Memory B cell (primary cell): ENCODE measurements around the gene SEMA3C.

Experiments used
- ATAC-seq: fragments of 150-1000 bp; cut with Tn5 transposase; 2 replicates; pipeline ENCODE4 v1.10.0; 2021; ENCODE audit warnings: low read depth, mild to moderate bottlenecking, moderate library complexity
- DNase-seq, 2 donors: peaks; one replicate each; pipeline ENCODE4 v3.0.0; 2022; ENCODE audit warnings: low spot score in 2 of 2
- H3K27ac Mint-ChIP-seq: one replicate; pipeline ENCODE4 v1.8.0; 2022; ENCODE audit warnings: mild to moderate bottlenecking, moderate library complexity, mixed read lengths
- H3K27me3 Mint-ChIP-seq: one replicate; pipeline ENCODE4 v1.8.0; 2022; ENCODE audit warnings: mixed read lengths
- H3K36me3 Mint-ChIP-seq: one replicate; pipeline ENCODE4 v1.8.0; 2022; ENCODE audit warnings: mild to moderate bottlenecking, mixed read lengths
- H3K4me1 Mint-ChIP-seq: one replicate; pipeline ENCODE4 v1.8.0; 2022; ENCODE audit warnings: mixed read lengths
- H3K4me3 Mint-ChIP-seq: one replicate; pipeline ENCODE4 v1.8.0; 2022; ENCODE audit warnings: mild to moderate bottlenecking, moderate library complexity, mixed read lengths
- H3K9me3 Mint-ChIP-seq: one replicate; pipeline ENCODE4 v1.8.0; 2022; ENCODE audit warnings: mixed read lengths

SEMA3C gene

GRCh38 chr7:80916770-80917741 lies 1.8 kb downstream of the SEMA3C start:
- Mint-ChIP-seq H3K27me3 (peaks cover 5% of the 10 kb centered on the region), H3K4me1 (no peaks in the 10 kb centered on the region), H3K27ac (no peak overlapping the region), H3K4me3 (no peak overlapping the region), H3K9me3 (no peaks in the 10 kb centered on the region), H3K36me3 (no peaks in the 10 kb centered on the region)
- DNase-seq (no peak), ATAC-seq (no peak)

GRCh38 chr7:80910228-80910627 lies 8.6 kb downstream of the SEMA3C start:
- H3K36me3 Mint-ChIP-seq: no peaks in the 10 kb centered on the region
- ATAC-seq: no peak
- DNase-seq: no peak
- H3K9me3 Mint-ChIP-seq: no peaks in the 10 kb centered on the region
- no peak overlapping the region for H3K27ac Mint-ChIP-seq
- H3K27me3 Mint-ChIP-seq: no peaks in the 10 kb centered on the region
- no peaks in the 10 kb centered on the region for H3K4me1 Mint-ChIP-seq
- H3K4me3 Mint-ChIP-seq: no peak overlapping the region

DNA sequence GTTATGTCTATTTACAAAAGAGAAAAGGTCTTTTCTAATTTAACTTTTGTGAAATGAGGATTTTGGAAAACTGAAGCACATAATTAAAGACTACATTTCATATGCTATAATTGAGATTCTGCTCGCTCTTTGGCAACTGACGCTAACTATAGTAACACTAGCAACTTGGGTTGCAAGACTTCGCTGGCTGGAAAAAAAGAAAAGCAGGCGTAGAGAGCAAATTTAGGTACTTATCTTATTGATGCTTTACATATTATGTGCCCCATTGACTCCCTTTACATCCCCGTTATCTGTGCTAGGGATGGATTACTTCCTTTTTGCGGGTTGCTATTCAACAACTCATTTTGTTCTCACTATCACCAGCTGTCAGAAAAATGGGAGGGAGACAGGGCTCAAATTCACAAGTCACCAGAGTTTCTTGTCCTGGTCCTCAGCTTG lies 10.5 kb downstream of the SEMA3C start:
- no peak for DNase-seq
- Mint-ChIP-seq H3K27me3 (no peaks in the 10 kb centered on the region), H3K27ac (no peak overlapping the region), H3K4me1 (no peaks in the 10 kb centered on the region), H3K9me3 (no peaks in the 10 kb centered on the region), H3K4me3 (no peak overlapping the region), H3K36me3 (no peaks in the 10 kb centered on the region)
- no peak for ATAC-seq

GRCh38 chr7:80907612-80908011 lies 11.2 kb downstream of the SEMA3C start:
- DNase-seq (no peak), ATAC-seq (no peak)
- Mint-ChIP-seq H3K4me3 (no peak overlapping the region), H3K36me3 (no peaks in the 10 kb centered on the region), H3K27me3 (no peaks in the 10 kb centered on the region), H3K9me3 (no peaks in the 10 kb centered on the region), H3K27ac (no peak overlapping the region), H3K4me1 (no peaks in the 10 kb centered on the region)

DNA sequence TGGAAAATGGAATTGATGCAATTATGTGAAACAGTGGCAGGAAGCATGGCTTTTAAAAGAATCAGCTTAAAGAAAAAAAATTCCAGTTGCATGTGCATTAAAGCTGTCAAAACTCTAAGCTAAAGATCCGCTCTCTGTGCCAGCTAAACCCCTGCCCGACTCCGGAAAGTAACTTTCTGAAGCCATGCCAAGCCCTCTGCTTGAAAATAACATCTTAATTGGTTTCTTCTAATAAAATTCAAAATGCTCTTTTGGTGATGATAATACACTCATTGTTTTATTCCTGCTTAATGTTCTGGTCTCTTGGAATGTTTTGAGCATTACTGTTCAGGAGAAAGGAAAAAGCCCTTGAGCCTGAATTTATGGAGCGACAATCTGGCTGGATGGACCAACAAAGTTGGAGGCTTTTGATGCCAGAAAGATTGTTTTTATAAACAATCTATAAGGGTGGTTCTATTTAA lies 11.7 kb downstream of the SEMA3C start:
- Mint-ChIP-seq H3K4me1 (no peaks in the 10 kb centered on the region), H3K36me3 (no peaks in the 10 kb centered on the region), H3K27me3 (no peaks in the 10 kb centered on the region), H3K27ac (no peak overlapping the region), H3K4me3 (no peak overlapping the region), H3K9me3 (no peaks in the 10 kb centered on the region)
- ATAC-seq (no peak), DNase-seq (no peak)

DNA sequence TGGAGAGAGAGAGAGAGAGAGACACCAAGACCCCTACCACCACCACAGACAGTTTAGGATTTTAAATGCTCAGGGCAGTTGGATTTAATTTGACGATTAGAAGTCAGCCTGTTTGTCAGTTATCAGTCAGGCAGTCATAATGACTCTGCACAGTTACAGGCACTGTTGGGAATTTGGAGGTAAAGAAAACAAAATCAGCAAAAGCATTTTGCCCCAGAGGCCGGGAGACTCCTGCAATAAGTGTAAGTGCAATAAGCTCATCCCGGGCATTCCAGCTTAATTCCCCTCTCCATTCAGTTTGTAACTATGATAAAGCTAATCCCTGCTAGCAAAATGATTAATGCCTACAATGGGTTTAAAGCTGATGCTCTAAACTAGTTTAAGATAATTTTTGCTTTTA lies 13.5 kb downstream of the SEMA3C start:
- Mint-ChIP-seq H3K36me3 (no peaks in the 10 kb centered on the region), H3K27me3 (no peaks in the 10 kb centered on the region), H3K4me3 (no peak overlapping the region), H3K9me3 (no peaks in the 10 kb centered on the region), H3K4me1 (no peaks in the 10 kb centered on the region), H3K27ac (no peak overlapping the region)
- DNase-seq: no peak
- no peak for ATAC-seq

DNA sequence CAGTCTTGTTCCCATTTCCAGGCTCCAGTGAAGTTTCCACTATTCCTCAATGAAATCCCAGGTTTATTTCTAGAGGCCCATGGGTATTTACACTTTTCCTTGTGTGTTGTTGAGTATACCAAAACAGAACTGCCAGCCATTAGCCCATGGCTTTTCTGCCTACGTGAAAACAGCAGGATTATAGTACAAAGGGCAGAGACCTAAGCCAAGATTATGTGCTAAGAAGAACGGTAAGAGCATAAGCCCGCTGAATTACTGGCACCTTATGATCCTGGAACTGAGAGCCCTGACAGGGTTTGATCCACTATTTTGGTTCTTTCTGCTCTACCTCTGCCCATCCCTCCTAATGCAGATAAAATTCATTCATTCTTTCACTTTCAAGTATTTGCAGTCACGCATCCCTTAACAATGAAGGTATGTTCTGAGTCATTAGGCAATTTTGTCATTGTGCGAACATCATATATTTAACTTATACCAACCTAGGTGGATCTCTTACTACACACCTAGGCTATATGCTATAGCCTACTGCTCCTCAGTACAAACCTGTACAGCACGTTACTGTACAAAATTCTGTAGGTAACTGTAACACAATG lies 16.0 kb downstream of the SEMA3C start:
- DNase-seq: no peak
- no peaks in the 10 kb centered on the region for H3K36me3 Mint-ChIP-seq
- no peaks in the 10 kb centered on the region for H3K27me3 Mint-ChIP-seq

GRCh38 chr7:80902019-80902418 lies 16.8 kb downstream of the SEMA3C start:
- Mint-ChIP-seq H3K9me3 (peaks cover 2% of the 10 kb centered on the region), H3K27me3 (no peaks in the 10 kb centered on the region), H3K27ac (no peak overlapping the region), H3K36me3 (no peaks in the 10 kb centered on the region), H3K4me1 (no peaks in the 10 kb centered on the region), H3K4me3 (no peak overlapping the region)
- DNase-seq: no peak
- no peak for ATAC-seq

More for the DNA sequence above, 16.0 kb downstream of the SEMA3C start:
- no peak overlapping the region for H3K4me3 Mint-ChIP-seq
- ATAC-seq: no peak
- no peaks in the 10 kb centered on the region for H3K9me3 Mint-ChIP-seq
- no peaks in the 10 kb centered on the region for H3K4me1 Mint-ChIP-seq
- no peak overlapping the region for H3K27ac Mint-ChIP-seq

DNA sequence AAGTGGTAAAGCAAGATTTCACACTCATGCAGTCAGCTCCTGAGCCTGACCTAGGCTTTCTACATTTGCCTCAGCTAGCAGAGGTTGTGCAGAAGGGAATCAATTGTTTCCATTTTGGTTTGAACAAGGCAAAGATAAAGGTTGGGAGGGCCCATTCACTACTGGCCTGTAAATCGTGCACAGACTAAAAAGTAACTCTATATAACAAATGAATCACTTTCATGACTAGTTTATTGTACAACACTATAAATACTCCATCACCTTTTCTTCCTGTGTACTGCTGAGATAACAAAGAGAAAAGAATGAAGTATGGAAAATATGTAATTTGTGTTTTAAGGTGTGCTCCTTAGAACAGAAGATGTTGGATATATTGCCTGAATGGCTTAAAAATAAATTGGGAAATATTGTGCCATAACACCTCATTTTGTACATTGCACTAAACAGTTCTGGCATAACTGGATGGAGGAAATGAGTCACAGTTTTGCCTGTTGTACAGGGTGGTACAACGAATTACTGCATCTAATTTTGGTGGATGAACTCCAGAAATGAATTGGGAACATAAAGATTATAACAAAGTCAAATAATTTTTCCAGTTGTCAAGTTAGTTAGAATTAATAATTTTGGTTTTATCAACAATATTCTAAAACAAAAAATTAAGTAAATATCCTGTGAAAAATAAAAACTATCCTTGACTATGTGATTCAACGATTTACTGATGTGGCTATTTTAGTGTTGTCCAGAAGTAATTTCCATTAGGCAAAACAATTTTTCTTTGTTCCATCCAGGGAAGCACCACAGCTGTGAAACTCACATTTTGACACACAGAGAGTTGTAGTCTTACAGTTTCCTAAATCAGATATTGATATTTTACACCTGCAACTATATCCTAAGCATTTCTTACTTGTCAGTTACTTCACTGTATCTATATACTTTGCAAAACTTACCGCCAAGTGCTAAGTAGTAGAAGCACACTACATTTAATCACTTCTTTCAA lies 18.0 kb downstream of the SEMA3C start:
- no peak overlapping the region for H3K27ac Mint-ChIP-seq
- H3K4me1 Mint-ChIP-seq: no peaks in the 10 kb centered on the region
- ATAC-seq (no peak), DNase-seq (no peak)
- H3K4me3 Mint-ChIP-seq: no peak overlapping the region
- H3K9me3 Mint-ChIP-seq: peaks cover 3% of the 10 kb centered on the region
- no peaks in the 10 kb centered on the region for H3K36me3 Mint-ChIP-seq
- H3K27me3 Mint-ChIP-seq: no peaks in the 10 kb centered on the region

GRCh38 chr7:80896906-80897598 lies 21.8 kb downstream of the SEMA3C start:
- peaks cover 4% of the 10 kb centered on the region for H3K9me3 Mint-ChIP-seq
- H3K36me3 Mint-ChIP-seq: no peaks in the 10 kb centered on the region
- no peak overlapping the region for H3K4me3 Mint-ChIP-seq
- no peaks in the 10 kb centered on the region for H3K27me3 Mint-ChIP-seq
- DNase-seq (no peak), ATAC-seq (no peak)
- no peak overlapping the region for H3K27ac Mint-ChIP-seq
- no peaks in the 10 kb centered on the region for H3K4me1 Mint-ChIP-seq

- H3K27ac Mint-ChIP-seq: no peak overlapping the region
- no peaks in the 10 kb centered on the region for H3K36me3 Mint-ChIP-seq
- H3K4me3 Mint-ChIP-seq: no peak overlapping the region
These were observed 23.8 kb downstream of the SEMA3C start for GRCh38 chr7:80895056-80895455.

GRCh38 chr7:80891259-80891544 lies 27.6 kb downstream of the SEMA3C start:
- Mint-ChIP-seq H3K36me3 (no peaks in the 10 kb centered on the region), H3K9me3 (peaks cover 5% of the 10 kb centered on the region), H3K27me3 (no peaks in the 10 kb centered on the region), H3K4me1 (no peaks in the 10 kb centered on the region), H3K4me3 (no peak overlapping the region), H3K27ac (no peak overlapping the region)
- DNase-seq (no peak), ATAC-seq (no peak)

More at GRCh38 chr7:80895056-80895455, 23.8 kb downstream of the SEMA3C start:
- ATAC-seq (no peak), DNase-seq (no peak)
- Mint-ChIP-seq H3K27me3 (no peaks in the 10 kb centered on the region), H3K4me1 (no peaks in the 10 kb centered on the region), H3K9me3 (peaks cover 6% of the 10 kb centered on the region)

DNA sequence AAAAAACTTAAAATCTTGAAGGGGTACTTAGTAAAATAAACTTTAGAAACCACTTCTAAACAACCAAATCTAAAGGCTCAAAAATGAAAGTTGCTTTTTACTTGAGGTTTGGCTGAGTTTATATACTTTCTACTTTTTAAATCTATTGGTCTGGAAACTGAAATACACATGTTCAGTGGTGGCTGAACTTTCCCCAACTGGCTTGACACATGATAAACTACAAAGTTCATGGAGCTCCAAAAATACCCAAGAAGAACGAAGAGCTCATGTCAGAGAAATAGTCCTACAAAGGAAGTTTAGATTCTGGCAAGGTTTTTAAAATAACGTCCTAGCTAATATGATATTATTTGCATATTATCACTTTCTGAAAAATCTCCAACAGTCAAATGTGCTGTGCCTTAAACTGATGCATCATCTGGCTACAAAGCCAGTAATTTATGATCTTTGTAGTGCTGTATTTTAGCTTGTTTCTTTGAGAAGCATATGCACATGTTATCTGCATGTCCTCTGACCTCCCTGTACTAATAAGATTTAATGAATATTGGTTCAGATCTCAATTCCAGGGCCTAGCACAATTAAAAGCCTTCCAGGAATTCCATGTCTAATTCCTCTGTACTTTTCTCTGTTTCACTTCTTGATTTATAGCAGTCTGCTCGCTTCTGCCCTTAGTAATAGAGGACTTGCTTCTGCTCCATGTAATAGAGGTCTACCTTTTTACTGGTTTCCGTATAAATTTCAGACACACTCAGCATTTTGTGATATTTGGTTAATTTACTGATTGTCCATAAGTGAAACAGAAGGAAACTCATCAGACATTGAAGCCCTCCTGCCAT lies 28.2 kb downstream of the SEMA3C start:
- Mint-ChIP-seq H3K9me3 (peaks cover 3% of the 10 kb centered on the region), H3K4me3 (no peak overlapping the region), H3K27ac (no peak overlapping the region), H3K36me3 (no peaks in the 10 kb centered on the region), H3K27me3 (no peaks in the 10 kb centered on the region), H3K4me1 (no peaks in the 10 kb centered on the region)
- ATAC-seq: no peak
- no peak for DNase-seq
